HG03460 (cell line): Measurements from ENCODE around the gene STMN1.
A peak's percentile ranks its signal among the peaks of the same experiment; 100 is the strongest.

Experiments used
- ATAC-seq: cut with Tn5 transposase; IDR thresholded peaks from one replicate; pipeline ENCODE4 v1.9.1; 2021; ENCODE audit not compliant: unreplicated experiment

Gene STMN1

GRCh38 chr1:25871704-25872494, 34.3 kb downstream of the STMN1 start:
- no peak for ATAC-seq

DNA sequence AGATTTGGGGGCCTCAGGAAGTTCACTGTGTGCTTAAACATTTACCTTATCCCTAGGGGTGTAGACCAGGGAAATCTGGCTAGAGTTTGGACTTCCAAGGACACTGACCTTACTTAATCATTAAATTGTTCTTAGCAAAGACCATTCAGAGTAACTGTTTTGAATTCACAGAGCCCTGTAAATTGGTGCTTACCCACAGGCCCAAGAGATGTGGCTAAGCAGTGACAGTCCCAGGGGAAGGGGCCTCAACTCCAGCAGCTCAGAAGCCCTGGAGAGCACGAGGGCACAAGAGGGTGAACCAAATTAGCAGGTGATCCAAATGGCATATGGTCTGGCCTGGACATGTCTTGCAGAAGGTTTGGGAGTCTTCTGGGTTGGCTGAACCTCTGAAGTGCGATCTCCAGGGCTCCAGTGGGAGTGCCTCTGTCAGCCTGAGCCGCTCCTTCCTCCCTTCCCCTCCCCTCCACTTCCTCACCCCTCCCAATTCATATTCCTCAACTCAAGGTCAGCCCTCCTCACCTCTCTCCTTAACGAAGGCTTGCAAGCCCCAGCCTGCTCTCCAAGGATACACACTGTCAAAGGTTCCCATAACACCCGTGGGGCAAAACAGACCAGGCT, 35.0 kb downstream of the STMN1 start:
- ATAC-seq = no peak

DNA sequence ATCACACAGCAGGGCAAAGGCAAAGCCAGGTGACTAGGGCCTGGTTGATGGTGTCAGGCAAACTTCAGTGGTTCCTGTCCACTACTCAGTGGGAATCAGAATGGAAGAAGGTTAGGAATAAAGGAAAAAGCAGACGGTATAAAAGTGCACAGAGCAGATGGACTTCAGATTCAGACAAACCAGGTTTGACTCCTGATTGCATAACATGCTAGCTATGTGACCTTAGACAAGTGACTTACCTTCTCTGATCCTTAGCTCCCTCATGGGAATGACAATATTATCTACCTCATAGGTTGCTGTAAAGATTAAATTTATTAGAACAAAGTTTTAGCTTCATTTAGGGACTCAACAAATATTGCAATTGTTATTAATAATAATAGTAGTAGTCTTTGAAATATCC, 35.6 kb downstream of the STMN1 start:
- no peak for ATAC-seq

DNA sequence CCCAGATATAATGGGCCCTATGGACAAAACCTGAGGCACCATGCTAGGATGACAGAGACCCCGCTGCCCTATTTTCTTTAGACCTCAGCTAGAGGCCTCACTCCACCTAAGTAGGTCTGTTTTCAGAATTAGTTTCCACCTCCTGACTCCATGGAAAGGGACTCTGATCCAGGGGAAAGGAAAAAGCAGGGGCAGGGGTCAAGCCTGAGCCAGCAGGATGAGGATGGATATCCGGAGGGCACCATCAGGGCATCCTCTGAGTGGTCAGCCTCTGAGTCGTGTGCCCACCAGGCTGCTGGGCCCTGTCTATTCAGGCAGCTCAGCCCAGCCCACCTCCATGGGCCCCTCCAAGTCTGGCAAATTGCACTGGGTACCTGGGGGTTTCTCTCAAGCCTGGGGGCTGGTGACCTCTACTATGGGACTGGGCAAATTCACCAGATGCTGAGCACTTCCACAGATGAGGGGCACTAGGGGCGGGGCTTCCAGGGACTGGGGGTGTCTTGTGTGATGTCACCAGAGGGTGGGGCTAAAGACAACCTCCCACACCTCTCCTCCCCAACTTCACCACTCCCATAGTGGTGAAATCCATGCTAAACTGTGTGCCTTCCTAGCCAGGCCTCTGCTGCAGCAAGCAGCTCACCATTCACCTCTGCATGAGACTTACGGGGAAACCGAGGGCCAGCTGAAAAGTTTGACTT, 36.2 kb downstream of the STMN1 start:
- ATAC-seq = no peak

- ATAC-seq = no peak
Observed at GRCh38 chr1:25867210-25867991, 38.8 kb downstream of the STMN1 start.

- ATAC-seq = no peak
Observed at GRCh38 chr1:25866288-25866687, 39.9 kb downstream of the STMN1 start.

GRCh38 chr1:25864434-25864833, 41.8 kb downstream of the STMN1 start:
- ATAC-seq = no peak

GRCh38 chr1:25863486-25864262, 42.5 kb downstream of the STMN1 start:
- no peak for ATAC-seq

- ATAC-seq = no peak
Observed at GRCh38 chr1:25862785-25863485, 43.3 kb downstream of the STMN1 start.

DNA sequence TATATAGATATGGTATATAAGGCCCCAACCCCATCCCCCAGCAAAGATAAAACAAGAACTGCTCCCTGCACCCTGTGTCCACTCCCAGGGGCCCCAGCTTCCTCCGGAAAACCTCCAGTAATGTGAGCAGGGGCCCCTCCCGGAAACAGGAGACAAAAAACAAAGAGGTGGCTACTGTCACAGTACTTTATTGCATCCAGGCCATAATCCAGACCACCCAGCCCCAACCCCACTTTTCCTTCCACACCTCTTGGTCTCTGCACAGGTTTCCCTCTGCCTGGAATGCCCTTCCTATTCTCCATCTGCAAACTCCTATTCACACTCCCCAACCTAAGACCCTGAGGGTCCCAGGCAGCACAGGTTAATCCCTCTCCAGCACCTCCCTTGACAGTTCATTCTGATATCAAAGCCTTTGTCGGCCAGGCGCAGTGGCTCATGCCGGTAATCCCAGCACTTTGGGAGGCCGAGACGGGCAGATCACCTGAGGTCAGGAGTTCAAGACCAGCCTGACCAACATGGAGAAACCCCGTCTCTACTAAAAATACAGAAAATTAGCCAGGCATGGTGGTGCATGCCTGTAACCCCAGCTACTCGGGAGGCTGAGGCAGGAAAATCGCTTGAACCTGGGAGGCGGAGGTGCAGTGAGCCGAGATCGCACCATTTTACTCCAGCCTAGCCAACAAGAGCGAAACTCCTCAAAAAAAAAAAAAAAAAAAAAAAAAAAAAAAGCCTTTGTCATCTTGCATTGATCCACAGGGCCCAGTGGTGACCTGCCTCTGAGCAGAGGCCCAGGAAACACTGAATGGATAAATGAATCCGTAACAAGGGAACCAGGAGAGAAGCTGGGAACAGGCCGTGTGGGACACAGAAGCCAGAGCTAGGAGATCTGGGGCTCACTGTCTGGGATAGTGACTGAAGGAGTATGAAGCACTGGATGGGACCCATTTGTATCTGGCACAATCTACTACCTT, 44.6 kb downstream of the STMN1 start:
- no peak for ATAC-seq

- peak; percentile 78 for ATAC-seq
Observed at GRCh38 chr1:25858906-25859789, 47.1 kb downstream of the STMN1 start, which contains the start of gene AUNIP. AUNIP (minus strand) TSS chr1:25859457; CDS start chr1:25859357, 100 bp downstream.

- no peak for ATAC-seq
Observed at GRCh38 chr1:25858494-25858893, 47.7 kb downstream of the STMN1 start.

- no peak for ATAC-seq
Observed at GRCh38 chr1:25856856-25857255, 49.4 kb downstream of the STMN1 start.

GRCh38 chr1:25854554-25854953, 51.7 kb downstream of the STMN1 start:
- ATAC-seq = no peak
